A549 (cell line): ENCODE results near the gene PLCL1.

ENCODE experiments used
- CEBPB ChIP-seq, 2 experiments: fragments of >200 bp in 1 of 2; sonication (Bioruptor Twin) in 1 of 2; formaldehyde crosslinking in 1 of 2; IDR thresholded peaks; 2 replicates each; pipeline ENCODE4 v1.6.1; 2012 to 2016
- EP300 ChIP-seq, 2 experiments: fragments of >200 bp; sonication (Bioruptor Twin); formaldehyde crosslinking; IDR thresholded peaks; 2 replicates in 1 of 2; 3 replicates in 1 of 2; pipeline ENCODE4 v1.6.1; 2016 to 2017
- JUN ChIP-seq, 2 experiments: fragments of >200 bp; sonication (Bioruptor Twin); formaldehyde crosslinking; IDR thresholded peaks; 2 replicates in 1 of 2; 3 replicates in 1 of 2; pipeline ENCODE4 v1.6.1; 2016 to 2017
- JUNB ChIP-seq: fragments of >200 bp; sonication (Bioruptor Twin); formaldehyde crosslinking; IDR thresholded peaks from 2 replicates; pipeline ENCODE4 v1.6.1; 2016
- KDM1A ChIP-seq: fragments of 200-600 bp; sonication (generic); IDR thresholded peaks from 2 replicates; pipeline ENCODE4 v1.6.1; 2016; ENCODE audit warnings: low read depth, mild to moderate bottlenecking
- MYC ChIP-seq: IDR thresholded peaks from 2 replicates; pipeline ENCODE4 v1.6.1; 2012; ENCODE audit warnings: mild to moderate bottlenecking, inconsistent platforms, low read length, improper control_type of control experiment, borderline replicate concordance
- PHF8 ChIP-seq: fragments of 200-600 bp; sonication (generic); IDR thresholded peaks from 2 replicates; pipeline ENCODE4 v1.6.1; 2016; ENCODE audit warnings: low read depth, mild to moderate bottlenecking, antibody characterized with exemption, moderate library complexity, borderline replicate concordance
- TP53 ChIP-seq: fragments of 250-450 bp; sonication (Bioruptor Pico); IDR thresholded peaks from 2 replicates; pipeline ENCODE4 v1.5.0; 2021; ENCODE audit warnings: mild to moderate bottlenecking, moderate library complexity
- ZFP36 ChIP-seq: fragments of 450-650 bp; IDR thresholded peaks from 2 replicates; pipeline ENCODE4 v1.6.1; 2014; ENCODE audit warnings: borderline replicate concordance; ENCODE audit not compliant: partially characterized antibody
- TF ChIP-seq, protein P1 (sequence below): fragments of >200 bp; sonication (Bioruptor Twin); formaldehyde crosslinking; IDR thresholded peaks from 3 replicates; pipeline ENCODE4 v1.5.1; 2016

DNA sequence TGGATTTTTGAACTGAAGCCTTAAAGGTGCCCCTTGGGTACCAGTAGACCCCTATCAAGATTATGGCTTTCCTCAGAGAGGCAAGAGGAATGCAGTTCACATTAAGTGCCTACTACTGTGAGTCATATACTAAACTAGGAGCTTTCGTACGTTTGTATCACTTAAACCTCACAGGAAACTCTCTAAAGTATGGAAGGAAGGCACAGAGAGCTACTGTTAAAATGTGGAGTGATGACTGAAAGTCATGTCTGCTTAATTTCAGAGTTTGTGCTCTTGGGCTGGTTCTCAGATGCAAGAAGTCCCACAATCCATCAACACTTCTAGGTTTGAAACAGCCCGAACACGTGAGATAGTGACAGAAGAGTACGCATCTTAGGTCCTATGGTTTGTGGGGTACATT is 4.7 kb downstream of the PLCL1 start:
- TF ChIP-seq, protein P1, sequence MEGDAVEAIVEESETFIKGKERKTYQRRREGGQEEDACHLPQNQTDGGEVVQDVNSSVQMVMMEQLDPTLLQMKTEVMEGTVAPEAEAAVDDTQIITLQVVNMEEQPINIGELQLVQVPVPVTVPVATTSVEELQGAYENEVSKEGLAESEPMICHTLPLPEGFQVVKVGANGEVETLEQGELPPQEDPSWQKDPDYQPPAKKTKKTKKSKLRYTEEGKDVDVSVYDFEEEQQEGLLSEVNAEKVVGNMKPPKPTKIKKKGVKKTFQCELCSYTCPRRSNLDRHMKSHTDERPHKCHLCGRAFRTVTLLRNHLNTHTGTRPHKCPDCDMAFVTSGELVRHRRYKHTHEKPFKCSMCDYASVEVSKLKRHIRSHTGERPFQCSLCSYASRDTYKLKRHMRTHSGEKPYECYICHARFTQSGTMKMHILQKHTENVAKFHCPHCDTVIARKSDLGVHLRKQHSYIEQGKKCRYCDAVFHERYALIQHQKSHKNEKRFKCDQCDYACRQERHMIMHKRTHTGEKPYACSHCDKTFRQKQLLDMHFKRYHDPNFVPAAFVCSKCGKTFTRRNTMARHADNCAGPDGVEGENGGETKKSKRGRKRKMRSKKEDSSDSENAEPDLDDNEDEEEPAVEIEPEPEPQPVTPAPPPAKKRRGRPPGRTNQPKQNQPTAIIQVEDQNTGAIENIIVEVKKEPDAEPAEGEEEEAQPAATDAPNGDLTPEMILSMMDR, result no peak
- no peak for TF ChIP-seq TP53 (CRISPR knock-in tag)
- no peak for TF ChIP-seq KDM1A
- TF ChIP-seq EP300 (IDR thresholded peaks at IDR 0.05), result no peak
- no peak for TF ChIP-seq CEBPB (IDR thresholded peaks at IDR 0.05)
- TF ChIP-seq JUN (IDR thresholded peaks at IDR 0.05), result no peak
- no peak for TF ChIP-seq MYC
- no peak for TF ChIP-seq ZFP36
- no peak for TF ChIP-seq PHF8
- TF ChIP-seq JUNB, result no peak
